OCI-LY3 (cell line): ENCODE data around the gene BTBD9.

Source experiments
- EZH2phosphoT487 ChIP-seq: fragments of 200-600 bp; shearing (Covaris generic); IDR thresholded peaks from 2 replicates; pipeline ENCODE4 v1.6.1; 2018; ENCODE audit warnings: antibody characterized with exemption, mixed run types, low read depth
- TF ChIP-seq, protein P1 (sequence below): fragments of 200-600, 300-600 bp; sonication (generic); IDR thresholded peaks from 2 replicates; pipeline ENCODE4 v1.5.1; 2014; ENCODE audit warnings: antibody characterized with exemption, low read length, low read depth

DNA sequence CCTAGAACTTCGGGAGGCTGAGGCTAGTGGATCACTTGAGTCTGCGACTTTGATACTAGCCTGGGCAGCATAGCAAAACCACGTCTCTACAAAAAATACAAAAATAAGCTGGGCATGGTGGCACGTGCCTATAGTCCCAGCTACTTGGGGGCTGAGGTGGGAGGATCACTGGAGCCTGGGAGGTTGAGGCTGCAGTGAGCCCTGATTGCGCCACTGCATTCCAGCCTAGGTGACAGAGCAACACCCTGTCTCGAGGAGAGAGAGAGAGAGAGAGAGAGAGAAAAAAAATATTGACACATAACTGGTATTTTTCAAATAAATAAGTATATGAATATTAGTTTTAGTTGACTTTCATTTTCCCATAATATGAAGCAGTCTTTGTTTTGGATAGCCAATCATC is 222.2 kb downstream of the BTBD9 start:
- TF ChIP-seq, protein P1, sequence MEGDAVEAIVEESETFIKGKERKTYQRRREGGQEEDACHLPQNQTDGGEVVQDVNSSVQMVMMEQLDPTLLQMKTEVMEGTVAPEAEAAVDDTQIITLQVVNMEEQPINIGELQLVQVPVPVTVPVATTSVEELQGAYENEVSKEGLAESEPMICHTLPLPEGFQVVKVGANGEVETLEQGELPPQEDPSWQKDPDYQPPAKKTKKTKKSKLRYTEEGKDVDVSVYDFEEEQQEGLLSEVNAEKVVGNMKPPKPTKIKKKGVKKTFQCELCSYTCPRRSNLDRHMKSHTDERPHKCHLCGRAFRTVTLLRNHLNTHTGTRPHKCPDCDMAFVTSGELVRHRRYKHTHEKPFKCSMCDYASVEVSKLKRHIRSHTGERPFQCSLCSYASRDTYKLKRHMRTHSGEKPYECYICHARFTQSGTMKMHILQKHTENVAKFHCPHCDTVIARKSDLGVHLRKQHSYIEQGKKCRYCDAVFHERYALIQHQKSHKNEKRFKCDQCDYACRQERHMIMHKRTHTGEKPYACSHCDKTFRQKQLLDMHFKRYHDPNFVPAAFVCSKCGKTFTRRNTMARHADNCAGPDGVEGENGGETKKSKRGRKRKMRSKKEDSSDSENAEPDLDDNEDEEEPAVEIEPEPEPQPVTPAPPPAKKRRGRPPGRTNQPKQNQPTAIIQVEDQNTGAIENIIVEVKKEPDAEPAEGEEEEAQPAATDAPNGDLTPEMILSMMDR = no peak
- TF ChIP-seq EZH2phosphoT487 = no peak
